Measurements from ENCODE around the gene DYNLT3.

Gene DYNLT3

GRCh38 chrX:37846934-37847732 is at the start of gene DYNLT3:
DYNLT3 (minus strand) TSS chrX:37847571; CDS start chrX:37847510, 61 bp downstream.
- peak; percentile 86 for DNase-seq

GRCh38 chrX:37896511-37896890 is 49.1 kb upstream of the DYNLT3 start:
- DNase-seq, result no peak

- DNase-seq, result no peak
Measured at GRCh38 chrX:37895795-37896510, 48.6 kb upstream of the DYNLT3 start.

GRCh38 chrX:37894725-37895124 is 47.4 kb upstream of the DYNLT3 start:
- DNase-seq, result no peak

- DNase-seq, result no peak
Measured at GRCh38 chrX:37888010-37888409, 40.6 kb upstream of the DYNLT3 start.

- DNase-seq, result no peak
Measured at GRCh38 chrX:37887347-37887746, 40.0 kb upstream of the DYNLT3 start.

GRCh38 chrX:37883196-37883595 is 35.8 kb upstream of the DYNLT3 start:
- DNase-seq, result no peak

- no peak for DNase-seq
Measured at GRCh38 chrX:37879692-37880091, 32.3 kb upstream of the DYNLT3 start.

GRCh38 chrX:37876716-37877115 is 29.3 kb upstream of the DYNLT3 start:
- DNase-seq, result no peak

GRCh38 chrX:37875675-37876074 is 28.3 kb upstream of the DYNLT3 start:
- no peak for DNase-seq

- DNase-seq, result no peak
Measured at GRCh38 chrX:37873220-37873619, 25.8 kb upstream of the DYNLT3 start.

GRCh38 chrX:37872303-37872655 is 24.9 kb upstream of the DYNLT3 start:
- no peak for DNase-seq

GRCh38 chrX:37871626-37872302 is 24.4 kb upstream of the DYNLT3 start:
- no peak for DNase-seq

- DNase-seq, result no peak
Measured at GRCh38 chrX:37867536-37868153, 20.3 kb upstream of the DYNLT3 start.

GRCh38 chrX:37863728-37864127 is 16.4 kb upstream of the DYNLT3 start:
- DNase-seq, result no peak

GRCh38 chrX:37862851-37863250 is 15.5 kb upstream of the DYNLT3 start:
- no peak for DNase-seq

GRCh38 chrX:37860721-37861120 is 13.3 kb upstream of the DYNLT3 start:
- DNase-seq, result no peak

GRCh38 chrX:37854748-37855147 is 7.4 kb upstream of the DYNLT3 start:
- no peak for DNase-seq

GRCh38 chrX:37854148-37854547 is 6.8 kb upstream of the DYNLT3 start:
- DNase-seq, result no peak

- no peak for DNase-seq
Measured at GRCh38 chrX:37847733-37848197, 394 bp upstream of the DYNLT3 start.

GRCh38 chrX:37846558-37846933 is 825 bp downstream of the DYNLT3 start:
- DNase-seq, result no peak

- no peak for DNase-seq
Measured at GRCh38 chrX:37846141-37846540, 1.2 kb downstream of the DYNLT3 start.

GRCh38 chrX:37844622-37845021 is 2.7 kb downstream of the DYNLT3 start:
- no peak for DNase-seq

Measured in CD4-positive, alpha-beta T cell treated with Interleukin-15 for 1 hour (primary cell).